Measurements from ENCODE around the gene NIN.

DNA sequence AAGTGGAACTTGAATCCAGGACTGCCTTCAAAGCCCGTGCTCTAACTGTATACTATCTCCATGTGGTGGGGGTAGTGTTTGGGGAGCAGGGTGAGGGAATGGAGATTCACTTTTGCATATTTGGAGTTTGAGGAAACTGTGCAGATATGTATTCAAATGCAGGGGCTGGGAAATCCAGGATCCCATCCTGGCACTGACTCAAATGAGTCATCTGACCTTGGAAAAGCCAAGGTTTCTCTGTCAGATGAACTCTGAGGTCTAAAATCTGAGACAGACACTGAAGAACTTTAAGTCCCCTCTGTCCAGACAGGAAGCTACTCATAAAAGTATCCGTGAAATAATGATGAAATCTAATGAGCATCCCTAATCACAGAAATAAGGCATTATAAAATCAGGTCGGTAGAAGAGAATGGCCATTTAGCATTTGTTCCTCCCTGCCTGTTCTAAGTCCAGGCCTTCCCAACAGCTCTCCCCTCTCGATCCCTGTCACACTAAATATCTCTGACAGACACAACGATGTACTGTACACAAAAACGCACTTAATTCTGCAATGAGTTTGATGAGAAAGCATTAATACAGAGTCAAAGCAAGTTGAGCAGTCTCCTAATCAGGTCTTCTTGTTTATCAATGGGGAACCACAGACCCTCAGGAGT lies 14.4 kb downstream of the NIN start:
- TF ChIP-seq, protein P1, sequence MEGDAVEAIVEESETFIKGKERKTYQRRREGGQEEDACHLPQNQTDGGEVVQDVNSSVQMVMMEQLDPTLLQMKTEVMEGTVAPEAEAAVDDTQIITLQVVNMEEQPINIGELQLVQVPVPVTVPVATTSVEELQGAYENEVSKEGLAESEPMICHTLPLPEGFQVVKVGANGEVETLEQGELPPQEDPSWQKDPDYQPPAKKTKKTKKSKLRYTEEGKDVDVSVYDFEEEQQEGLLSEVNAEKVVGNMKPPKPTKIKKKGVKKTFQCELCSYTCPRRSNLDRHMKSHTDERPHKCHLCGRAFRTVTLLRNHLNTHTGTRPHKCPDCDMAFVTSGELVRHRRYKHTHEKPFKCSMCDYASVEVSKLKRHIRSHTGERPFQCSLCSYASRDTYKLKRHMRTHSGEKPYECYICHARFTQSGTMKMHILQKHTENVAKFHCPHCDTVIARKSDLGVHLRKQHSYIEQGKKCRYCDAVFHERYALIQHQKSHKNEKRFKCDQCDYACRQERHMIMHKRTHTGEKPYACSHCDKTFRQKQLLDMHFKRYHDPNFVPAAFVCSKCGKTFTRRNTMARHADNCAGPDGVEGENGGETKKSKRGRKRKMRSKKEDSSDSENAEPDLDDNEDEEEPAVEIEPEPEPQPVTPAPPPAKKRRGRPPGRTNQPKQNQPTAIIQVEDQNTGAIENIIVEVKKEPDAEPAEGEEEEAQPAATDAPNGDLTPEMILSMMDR (IDR thresholded peaks at IDR 0.05) = no peak
- no peak for TF ChIP-seq POLR2AphosphoS5 (IDR thresholded peaks at IDR 0.05; ENCODE audit: insufficient read depth in 1 of 2, low read depth in 1 of 2)
- TF ChIP-seq POLR2A (IDR thresholded peaks at IDR 0.05) = no peak

All from vagina (tissue), 2 donors.